GM21423 (cell line): Measurements from ENCODE around the gene TCERG1L.

Experiments
- ATAC-seq: cut with Tn5 transposase; IDR thresholded peaks from one replicate; pipeline ENCODE4 v1.9.1; 2021; ENCODE audit warnings: mild to moderate bottlenecking, moderate library complexity; ENCODE audit not compliant: unreplicated experiment

Gene TCERG1L

GRCh38 chr10:131315344-131315743, 3.8 kb upstream of the TCERG1L start:
- no peak for ATAC-seq

GRCh38 chr10:131314799-131315198, 3.3 kb upstream of the TCERG1L start:
- ATAC-seq = no peak

DNA sequence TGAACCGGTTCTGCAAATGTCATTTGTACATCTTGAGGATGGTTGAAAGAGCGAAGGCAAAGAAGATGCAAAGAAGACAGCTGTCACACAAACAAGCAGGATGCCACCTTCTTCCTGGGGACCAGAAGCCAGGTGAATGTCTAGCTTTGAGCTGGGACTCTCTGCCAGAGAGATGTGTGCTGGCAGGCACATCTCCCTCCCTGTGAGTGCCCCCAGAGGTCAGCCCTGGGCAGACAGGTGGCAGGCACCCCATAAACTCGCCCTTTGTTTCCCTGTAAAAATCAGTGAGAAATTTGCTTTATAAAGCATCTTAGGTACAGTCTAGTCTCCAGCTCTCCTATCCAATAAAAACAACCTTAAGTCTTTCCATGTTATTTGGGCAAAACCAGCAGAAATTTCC, 2.6 kb upstream of the TCERG1L start:
- ATAC-seq = no peak

- ATAC-seq = no peak
These were observed 1.9 kb upstream of the TCERG1L start for GRCh38 chr10:131313377-131313776.

GRCh38 chr10:131312478-131312836, 936 bp upstream of the TCERG1L start:
- ATAC-seq = no peak

DNA sequence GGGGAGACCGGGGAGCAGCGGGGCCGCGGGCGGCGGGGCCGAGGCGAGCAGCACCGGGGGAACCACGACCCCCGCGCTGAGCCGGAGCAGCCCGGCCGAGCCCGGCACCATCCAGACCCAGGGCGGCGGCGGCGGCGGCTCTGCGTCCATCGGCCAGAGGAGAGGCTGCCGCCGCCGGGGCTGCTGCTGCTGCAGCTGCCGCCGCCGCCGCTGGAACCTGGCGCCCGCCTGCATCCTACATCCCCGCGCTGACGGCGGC, 190 bp downstream of the TCERG1L start:
- no peak for ATAC-seq

DNA sequence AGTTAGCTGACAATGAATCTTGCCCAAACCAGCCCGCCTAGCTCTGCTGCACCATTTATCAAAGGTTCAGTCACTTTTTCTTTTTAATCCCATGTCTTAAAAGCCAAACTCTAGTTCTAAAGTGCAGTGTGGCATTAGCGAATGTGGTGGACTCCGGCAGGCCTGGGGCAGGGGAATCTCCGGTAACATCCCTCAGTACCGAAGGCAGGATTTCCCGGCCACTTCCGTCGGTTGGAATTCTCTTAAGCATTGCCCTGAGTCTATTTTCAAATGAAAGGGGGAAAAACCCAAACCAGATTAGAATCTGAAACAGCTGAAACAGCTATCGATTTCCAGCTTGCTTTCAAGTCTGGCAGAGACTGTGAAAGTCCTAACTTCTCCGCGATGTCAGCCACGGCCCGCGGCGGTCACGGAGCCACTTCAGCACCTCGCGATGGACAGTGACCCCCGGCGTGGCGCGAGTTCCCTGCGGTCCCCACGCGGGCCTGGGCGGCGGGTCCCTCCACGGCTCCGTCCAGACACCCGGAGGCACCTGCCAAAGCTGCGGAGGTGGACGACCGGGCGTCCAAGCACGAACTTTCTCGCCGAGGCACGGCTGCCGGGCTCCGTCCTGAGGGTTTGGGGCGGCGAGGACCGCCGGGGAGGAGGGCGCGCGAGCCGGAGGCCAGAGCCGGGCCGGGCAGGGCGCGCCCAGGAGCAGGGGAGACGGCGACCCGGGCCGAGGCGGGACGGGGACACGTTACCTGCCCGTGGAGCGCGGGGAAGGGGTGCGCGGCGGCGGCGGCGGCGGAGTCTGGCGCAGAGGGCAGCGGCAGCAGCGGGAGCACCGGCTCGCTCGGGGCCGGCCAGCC, 745 bp downstream of the TCERG1L start:
- no peak for ATAC-seq

DNA sequence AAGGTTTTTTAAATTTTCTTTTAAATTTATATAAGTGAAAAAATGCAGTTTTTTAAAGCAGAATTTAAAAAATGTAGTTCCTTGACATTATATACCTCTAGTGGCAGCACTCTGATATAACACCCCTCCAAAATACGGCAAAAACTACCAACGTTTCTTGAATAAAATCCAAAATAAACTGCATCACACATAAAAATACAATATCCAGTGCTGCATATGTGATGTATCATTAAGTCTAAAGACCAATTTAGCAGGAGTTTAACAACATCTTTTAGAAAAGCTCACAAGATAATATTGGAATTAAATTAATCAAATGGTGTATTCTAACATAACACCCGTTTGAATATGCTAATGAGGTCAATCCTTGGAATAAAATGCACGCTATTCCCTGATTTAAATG, 1.4 kb downstream of the TCERG1L start:
- no peak for ATAC-seq

GRCh38 chr10:131300508-131300907, 11.0 kb downstream of the TCERG1L start:
- no peak for ATAC-seq

- ATAC-seq = no peak
These were observed 20.7 kb downstream of the TCERG1L start for GRCh38 chr10:131290781-131291180.

DNA sequence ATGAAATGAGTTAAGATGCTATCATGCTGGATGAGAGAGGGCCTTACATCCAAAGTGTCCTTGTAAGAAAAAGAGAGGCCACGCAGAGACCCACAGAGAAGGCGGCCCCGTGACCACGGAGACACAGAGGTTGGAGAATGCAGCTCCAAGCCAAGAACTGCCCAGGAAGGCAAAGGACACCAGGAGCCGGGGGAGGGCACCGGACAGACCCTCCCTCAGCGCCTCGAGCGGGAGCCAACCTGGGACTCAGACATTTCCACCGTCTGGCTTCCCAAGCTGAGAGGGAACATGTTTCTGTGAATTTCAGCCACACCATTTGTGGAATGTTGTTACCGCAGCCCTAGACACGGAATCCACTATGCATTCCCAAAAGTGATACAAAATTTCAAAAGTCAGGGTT, 22.9 kb downstream of the TCERG1L start:
- no peak for ATAC-seq

- no peak for ATAC-seq
These were observed 28.6 kb downstream of the TCERG1L start for GRCh38 chr10:131282961-131283360.

- no peak for ATAC-seq
These were observed 31.4 kb downstream of the TCERG1L start for GRCh38 chr10:131280101-131280500.

DNA sequence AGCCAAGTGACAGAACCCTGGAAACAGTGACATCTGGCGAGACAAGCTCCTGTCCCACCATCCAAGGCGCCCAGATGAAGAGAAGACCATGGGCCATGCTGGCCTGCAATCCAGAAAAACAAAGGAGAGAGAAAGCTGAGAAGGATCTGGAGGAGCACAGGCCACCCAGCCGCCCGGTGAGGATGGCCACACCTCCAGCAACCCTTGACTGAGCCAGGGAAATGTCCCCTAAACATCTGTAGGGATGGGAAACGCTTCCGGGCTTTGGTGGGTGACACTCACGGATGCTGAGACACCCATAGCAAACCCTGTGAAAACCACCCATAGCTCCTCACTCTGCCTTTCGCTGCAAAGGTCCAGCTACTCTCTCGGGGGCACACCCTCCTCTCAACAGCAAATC, 32.0 kb downstream of the TCERG1L start:
- ATAC-seq = no peak

DNA sequence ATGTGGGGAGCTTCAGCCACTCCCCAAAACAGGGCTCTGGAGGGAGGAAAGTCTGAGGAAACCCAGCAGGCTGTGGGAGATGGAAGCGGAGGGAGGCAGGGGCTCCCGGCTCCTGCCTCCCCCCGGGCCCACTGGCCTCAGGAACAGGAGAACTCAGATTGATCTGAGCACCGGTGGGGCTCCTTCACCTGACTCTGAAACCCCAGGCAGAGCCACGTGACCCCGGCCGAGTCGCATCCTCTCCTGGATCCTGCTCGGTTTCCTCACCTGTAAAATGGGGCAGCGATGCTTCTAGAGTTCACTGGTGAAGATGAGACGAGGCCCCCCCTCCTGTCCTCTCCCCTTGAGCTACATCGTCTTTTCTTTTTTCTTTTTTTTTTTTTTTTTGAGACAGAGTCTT, 33.6 kb downstream of the TCERG1L start:
- no peak for ATAC-seq

GRCh38 chr10:131277278-131277677, 34.2 kb downstream of the TCERG1L start:
- ATAC-seq = no peak

DNA sequence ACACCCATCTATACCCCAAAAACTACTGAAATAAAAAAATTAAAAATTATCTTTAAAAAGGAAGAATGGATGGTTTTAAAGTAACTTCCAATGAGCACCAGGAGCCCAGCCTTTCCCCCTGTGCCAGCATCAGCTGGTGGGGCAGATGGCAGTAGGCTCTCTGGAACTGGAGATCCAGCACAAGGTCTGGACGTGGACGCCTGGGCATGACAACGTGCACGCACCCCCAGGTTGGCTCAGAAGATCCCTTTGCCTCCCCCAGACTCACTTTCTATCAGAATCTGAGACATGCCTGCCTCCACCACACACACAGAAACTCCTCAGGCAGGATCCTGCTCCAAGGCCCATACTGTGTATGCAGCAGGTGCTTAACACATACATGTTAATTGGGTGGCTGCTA, 35.8 kb downstream of the TCERG1L start:
- ATAC-seq = no peak

DNA sequence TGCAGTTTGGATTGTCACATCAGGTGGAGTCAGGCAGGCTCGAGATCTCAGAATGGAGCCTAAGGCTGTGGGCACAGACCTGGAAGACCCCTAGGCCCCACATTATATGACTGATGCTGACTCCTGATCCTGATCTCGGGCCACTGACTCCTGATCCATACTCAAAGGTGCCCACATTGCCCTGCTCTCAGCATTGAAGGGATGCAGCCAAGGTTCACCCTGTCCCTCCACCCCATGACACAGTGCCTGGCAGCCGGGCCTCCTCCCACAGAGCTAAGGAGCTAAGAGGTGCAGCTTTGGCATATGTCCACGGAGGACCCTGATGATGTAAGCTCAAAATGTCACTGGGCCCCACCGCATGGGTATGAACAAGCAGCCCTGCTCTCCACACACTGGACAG, 36.6 kb downstream of the TCERG1L start:
- ATAC-seq = no peak

GRCh38 chr10:131274133-131274880, 37.2 kb downstream of the TCERG1L start:
- no peak for ATAC-seq

- no peak for ATAC-seq
These were observed 38.0 kb downstream of the TCERG1L start for GRCh38 chr10:131273476-131273875.

- ATAC-seq = no peak
These were observed 38.5 kb downstream of the TCERG1L start for GRCh38 chr10:131272897-131273451.

GRCh38 chr10:131271966-131272365, 39.6 kb downstream of the TCERG1L start:
- ATAC-seq = no peak
